ENCODE measurements around the gene SEC24C.
A peak's percentile ranks its signal among the peaks of the same experiment; 100 is the strongest.
"Not testable (repeated sequence)": the region's sequence is repeated elsewhere in the genome, so short reads cannot be mapped to it uniquely, and the experiment has no call there.

The SEC24C gene

DNA sequence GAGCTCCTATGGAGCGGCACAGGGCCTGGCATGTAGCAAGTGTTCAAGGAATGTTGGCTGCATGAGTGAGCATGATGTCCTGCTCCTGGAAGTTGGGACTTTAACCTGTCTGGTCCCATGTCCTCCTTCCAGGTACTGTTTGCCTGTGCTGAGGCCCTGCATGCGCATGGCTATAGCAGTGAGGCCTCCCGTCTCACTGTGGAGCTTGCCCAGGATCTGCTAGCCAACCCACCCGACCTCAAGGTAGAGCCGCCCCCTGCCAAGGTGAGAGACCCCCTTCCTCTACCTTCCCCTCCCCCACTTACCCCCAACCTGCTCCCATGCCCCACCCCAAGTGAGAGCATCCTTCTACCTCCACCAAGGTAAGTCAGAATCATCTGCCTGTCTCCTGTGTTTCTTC lies 49.3 kb downstream of the SEC24C start:
- no peak for DNase-seq (ENCODE audit: low spot score)

DNA sequence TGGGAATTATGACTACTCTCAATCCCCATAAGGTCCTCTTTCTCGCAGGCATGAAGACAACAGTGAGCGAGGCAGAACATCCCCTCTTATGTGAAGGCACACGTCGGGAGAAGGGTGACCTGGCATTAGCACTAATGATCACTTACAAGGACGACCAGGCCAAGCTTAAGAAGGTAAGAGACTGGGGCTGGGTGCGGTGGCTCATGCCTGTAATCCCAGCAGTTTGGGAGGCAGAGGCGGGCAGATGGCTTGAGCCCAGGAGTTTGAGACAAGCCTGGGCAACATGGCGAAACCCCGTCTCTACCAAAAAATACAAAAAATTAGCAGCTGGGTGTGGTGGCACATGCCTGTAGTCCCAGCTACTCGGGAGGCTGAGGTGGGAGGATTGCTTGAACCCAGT lies 51.3 kb downstream of the SEC24C start:
- DNase-seq (ENCODE audit: low spot score) = not testable (repeated sequence)

GRCh38 chr10:73796035-73796434 lies 51.9 kb downstream of the SEC24C start:
- DNase-seq (ENCODE audit: low spot score) = not testable (repeated sequence)

- no peak for DNase-seq (ENCODE audit: low spot score)
These were observed 52.6 kb downstream of the SEC24C start for GRCh38 chr10:73796766-73797165.

- no peak for DNase-seq (ENCODE audit: low spot score)
These were observed 53.3 kb downstream of the SEC24C start for GRCh38 chr10:73797324-73798025.

- no peak for DNase-seq (ENCODE audit: low spot score)
These were observed 53.9 kb downstream of the SEC24C start for GRCh38 chr10:73798087-73798486.

- no peak for DNase-seq (ENCODE audit: low spot score)
These were observed 54.9 kb downstream of the SEC24C start for GRCh38 chr10:73798927-73799560.

DNA sequence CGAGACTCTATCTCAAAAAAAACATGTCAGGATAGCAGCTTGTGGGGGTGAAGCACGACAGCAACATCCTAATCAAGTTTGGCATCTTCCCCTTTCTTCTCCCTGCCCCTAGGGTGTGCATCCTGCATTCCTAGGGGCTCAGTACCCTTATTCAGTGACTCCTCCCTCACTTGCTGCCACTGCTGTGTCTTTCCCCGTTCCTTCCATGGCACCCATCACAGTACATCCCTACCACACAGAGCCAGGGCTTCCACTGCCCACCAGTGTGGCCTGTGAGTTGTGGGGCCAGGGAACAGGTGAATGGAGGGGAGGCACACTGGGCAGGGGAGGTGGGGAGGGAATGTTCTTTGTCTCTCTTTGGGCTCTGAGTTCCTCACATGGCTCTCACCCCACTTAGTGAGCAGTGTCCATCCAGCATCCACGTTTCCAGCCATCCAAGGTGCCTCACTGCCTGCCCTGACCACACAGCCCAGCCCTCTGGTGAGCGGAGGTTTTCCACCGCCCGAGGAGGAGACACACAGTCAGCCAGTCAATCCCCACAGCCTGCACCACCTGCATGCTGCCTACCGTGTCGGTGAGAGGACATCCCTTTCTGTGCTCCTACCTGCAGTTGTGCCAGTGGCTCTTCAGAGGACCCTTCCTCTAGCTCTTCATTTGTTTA lies 55.9 kb downstream of the SEC24C start:
- DNase-seq (ENCODE audit: low spot score) = no peak

DNA sequence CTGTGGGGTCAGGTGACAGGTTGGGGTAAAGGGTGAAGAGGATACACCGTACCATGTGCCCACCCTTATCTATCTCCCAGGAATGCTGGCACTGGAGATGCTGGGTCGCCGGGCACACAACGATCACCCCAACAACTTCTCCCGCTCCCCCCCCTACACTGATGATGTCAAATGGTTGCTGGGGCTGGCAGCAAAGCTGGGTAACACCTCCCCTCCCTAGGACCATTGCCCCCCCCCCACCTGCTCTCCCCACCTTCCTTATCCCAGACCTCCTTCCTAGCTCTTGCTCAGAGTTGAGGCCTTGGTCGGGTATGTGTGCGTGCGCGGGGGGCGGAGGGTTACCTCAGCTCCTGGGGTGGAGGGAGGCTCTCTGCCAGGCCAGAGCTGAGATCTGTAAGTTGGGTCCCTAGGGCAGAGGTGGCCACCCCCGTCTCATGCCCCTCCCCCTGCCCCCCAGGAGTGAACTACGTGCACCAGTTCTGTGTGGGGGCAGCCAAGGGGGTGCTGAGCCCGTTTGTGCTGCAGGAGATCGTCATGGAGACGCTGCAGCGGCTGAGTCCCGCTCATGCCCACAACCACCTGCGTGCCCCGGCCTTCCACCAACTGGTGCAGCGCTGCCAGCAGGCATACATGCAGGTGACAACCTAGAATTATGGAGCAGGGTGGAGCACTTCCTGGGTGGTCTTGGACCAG lies 56.5 kb downstream of the SEC24C start:
- no peak for DNase-seq (ENCODE audit: low spot score)

GRCh38 chr10:73801253-73801590 lies 57.0 kb downstream of the SEC24C start:
- DNase-seq (ENCODE audit: low spot score) = no peak

DNA sequence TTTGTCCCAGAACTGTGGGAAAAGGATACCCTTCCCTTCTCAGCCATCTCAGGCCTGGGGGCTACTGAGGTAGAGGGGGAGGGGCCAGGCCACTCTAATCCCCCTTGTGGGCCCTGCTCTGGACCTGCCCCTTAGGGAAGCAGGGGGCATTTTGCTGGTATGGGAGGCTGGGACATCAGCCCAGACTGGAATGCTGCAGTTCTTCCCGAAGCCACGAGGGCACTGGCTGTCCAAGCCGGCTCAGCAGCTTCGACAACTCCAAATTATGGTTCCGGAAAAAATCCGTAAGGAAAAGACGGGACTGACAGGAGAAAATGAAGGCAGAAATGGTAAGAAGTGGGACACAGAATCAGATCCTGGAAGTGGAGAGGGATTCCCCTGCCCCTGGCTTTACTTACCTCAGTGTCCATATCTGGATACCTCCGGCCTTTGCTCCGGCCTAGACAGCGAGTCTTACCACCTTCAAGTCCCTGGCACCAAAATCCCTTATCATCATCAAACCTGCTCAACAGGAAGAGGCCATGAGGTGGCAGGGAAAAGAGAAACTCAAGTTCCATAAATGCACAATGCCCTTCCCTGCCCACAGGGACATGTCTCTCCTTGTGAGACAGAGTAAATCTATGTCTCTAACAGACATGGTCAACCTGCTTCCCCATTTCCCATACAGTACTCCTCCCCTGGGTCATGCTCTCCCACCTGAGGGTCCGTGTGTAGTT lies 58.3 kb downstream of the SEC24C start:
- no peak for DNase-seq (ENCODE audit: low spot score)

GRCh38 chr10:73803680-73804286 lies 59.6 kb downstream of the SEC24C start:
- no peak for DNase-seq (ENCODE audit: low spot score)

GRCh38 chr10:73806176-73806950 lies 62.2 kb downstream of the SEC24C start:
- DNase-seq (ENCODE audit: low spot score) = no peak

DNA sequence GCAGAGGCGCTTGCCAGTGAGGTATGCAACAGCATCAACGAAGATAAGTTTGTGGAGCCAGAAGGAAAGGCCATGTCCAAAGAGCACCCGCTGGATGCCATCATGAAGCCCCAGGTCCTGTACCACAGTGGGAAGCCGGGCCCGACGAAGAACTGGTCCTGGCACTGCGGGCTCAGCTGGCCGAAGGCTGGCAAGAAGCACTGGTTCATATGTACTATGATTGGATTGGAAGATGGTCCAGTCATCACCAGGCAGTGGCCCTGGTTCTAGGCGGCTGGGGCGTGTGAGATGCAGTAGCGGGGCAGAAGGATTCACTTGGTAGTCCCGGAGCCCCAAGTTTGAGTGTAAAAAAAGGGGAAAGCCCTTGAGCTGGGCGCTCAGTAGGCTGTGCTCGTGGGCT lies 63.3 kb downstream of the SEC24C start:
- no peak for DNase-seq (ENCODE audit: low spot score)

DNA sequence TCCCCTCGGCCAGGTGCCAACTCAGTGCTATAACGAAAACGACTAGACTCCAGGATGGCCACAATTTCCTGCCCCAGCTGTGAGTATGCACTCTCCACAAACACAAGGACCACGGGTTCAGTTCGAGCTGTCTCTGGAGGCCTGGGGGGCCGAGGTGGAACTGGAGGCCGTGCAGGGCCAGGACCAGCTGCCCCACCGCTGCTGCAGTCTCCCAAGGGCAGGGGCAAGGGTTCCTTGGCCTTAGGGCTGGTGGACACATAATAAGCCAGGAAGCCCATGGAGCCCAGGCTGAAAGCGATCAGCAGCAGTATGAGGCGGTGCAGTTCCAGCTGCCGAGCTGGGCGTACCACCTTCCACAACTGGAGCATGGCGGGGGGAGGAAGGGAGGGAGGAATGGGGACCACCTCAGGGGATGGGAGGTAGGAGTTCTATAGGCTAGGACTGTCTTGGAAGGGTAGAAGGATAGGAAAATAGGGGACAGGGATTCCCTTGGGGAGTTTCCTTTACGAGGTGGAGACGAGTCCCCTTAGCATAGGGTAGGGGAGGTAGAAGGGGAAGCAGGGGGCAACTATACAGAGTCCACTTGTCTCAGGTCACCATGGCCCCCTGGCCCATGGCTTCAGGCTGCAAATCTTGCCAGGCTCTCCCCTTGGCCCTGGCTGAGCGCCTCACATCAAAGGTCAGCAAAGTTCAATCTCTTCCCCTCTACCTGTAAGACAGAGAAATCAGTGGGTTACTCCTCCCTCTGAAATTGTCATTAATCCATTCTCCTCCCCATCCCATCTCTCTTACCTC lies 64.0 kb downstream of the SEC24C start:
- no peak for DNase-seq (ENCODE audit: low spot score)

DNA sequence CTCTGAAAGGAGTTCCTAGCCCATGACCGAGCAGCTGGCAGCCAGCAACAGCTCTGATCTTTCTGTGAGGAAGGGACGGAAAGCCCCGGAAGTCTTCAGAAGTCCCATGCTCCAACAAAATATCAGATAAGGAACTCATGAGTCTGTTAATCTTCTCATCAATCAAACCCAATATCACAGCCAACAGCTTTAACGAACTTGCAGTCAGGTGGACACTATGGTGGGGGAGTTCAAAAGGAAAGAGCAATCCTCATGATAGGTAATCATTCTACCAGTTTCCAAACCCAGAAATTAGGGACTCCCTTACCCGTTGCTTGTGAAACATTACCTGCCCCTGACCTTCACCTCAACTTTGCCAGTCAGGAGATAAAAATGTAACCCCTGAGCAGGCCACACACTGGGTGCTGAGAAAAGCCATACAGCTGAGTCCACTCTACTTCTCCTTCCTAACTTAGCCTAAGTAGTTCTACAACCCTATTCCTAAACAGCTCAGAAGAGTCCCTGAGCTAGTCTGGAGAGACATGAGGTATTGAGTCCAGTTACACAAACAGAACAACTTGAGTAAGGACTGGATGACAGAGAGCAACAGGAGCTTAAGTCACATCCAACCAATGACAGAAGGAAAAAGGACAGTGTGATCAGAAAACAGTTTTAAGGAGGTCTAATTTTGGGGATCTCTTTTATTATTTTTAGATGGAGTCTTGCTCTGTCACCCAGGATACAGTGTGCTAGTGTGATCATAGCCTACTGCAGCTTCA lies 65.1 kb downstream of the SEC24C start:
- DNase-seq (ENCODE audit: low spot score) = no peak

DNA sequence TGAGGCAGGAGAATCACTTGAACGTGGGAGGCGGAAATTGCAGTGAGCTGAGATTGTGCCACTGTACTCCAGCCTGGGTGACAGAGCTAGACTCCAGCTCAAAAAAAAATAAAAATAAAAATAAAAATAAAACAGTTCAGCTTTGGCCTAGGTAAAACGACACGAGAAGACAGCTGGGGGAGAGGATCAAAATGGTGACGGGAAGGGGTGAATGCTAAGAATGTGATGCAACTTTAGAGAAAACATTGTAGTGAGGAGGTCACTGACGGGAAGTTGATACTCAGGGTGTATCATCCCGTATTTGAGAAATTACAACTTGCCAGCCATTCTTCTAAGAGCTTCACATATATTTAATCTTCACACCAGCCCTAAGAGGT lies 66.2 kb downstream of the SEC24C start:
- DNase-seq (ENCODE audit: low spot score) = no peak

DNA sequence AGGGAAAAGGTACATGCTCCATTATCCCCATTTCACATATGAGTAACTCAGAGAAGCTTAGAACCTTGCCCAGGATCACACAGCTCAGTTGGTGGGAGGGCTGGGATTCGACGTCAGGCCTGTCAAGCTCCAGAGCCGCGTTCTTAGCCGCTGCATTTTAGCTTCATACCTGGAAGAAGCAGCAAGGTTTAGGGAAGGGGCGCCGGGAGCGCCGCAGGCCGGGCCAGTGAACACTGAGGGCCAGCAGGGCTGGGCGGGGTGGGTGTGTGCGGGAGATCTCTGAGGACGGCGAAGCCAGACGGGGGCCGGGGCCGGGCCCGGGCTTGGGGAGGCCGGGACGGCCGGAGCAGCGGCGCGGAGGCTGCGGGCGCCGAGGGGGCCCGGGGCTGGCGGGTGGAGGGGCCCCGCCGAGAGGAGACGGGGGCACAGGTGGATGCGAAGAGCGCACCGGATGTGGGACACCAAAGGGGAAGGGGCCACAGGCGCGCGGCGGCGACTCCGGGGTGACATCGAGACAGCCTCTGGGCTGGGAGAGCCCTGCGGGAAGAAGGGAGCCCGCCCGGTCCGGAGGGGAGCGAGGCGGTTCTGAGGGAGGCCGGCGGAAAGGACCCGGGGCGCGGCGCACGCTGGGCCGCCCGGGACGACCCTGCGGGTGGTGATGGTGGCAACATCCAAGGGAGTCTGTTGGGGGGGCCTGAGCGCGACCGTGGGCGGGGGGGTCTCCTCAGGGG lies 66.7 kb downstream of the SEC24C start:
- DNase-seq (ENCODE audit: low spot score) = peak; percentile 28

DNA sequence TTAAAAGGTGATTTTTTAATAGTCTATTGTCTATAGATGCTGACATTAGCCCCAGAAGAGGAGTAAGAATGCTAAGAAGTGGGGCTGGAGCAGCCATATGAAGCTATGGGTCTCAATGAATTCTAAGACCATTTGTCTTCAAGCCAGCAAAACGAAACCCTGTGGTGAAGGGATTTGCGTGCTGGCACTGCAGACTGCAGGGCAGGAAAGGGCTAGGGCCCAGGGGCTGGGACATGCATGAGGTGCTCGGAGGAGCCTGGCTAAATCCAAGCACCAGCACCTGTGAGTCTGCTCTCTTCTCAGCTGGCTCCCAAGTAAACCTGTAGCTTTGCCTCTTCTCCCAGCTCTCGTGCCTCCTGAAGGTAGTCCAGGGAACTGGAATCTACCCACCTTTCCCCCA lies 68.5 kb downstream of the SEC24C start:
- DNase-seq (ENCODE audit: low spot score) = no peak

Measured in NAMALWA (cell line).